OCI-LY1 (cell line): ENCODE measurements around the gene SLX4.

Experiments
- H2AFZ ChIP-seq: fragments of 200-600 bp; sonication (generic), shearing (Covaris generic); 2 replicates; pipeline ENCODE4 v1.6.0; 2014; ENCODE audit warnings: antibody characterized with exemption, mild to moderate bottlenecking, low read length
- H3F3A ChIP-seq: fragments of 200-600 bp; sonication (generic), shearing (Covaris generic); 2 replicates; pipeline ENCODE4 v1.6.0; 2014; ENCODE audit warnings: mild to moderate bottlenecking, antibody characterized with exemption, low read length, moderate library complexity; ENCODE audit not compliant: insufficient read depth
- H3K27ac ChIP-seq: fragments of 200-600 bp; sonication (generic); 2 replicates; pipeline ENCODE4 v1.5.1; 2014; ENCODE audit warnings: low read length, mixed run types, mild to moderate bottlenecking, low read depth; ENCODE audit not compliant: poor library complexity, severe bottlenecking
- H3K27me3 ChIP-seq: fragments of 200-600 bp; sonication (generic); 2 replicates; pipeline ENCODE4 v1.6.0; 2014; ENCODE audit warnings: antibody characterized with exemption, mild to moderate bottlenecking, low read length, moderate library complexity; ENCODE audit not compliant: insufficient read depth
- H3K36me3 ChIP-seq: fragments of 200-600 bp; sonication (generic); 2 replicates; pipeline ENCODE4 v1.6.1; 2014; ENCODE audit warnings: mild to moderate bottlenecking, antibody characterized with exemption, low read length, moderate library complexity, mixed read lengths; ENCODE audit not compliant: insufficient read depth
- H3K4me1 ChIP-seq: fragments of 200-600 bp; sonication (generic); 2 replicates; pipeline ENCODE4 v1.5.1; 2014; ENCODE audit warnings: mild to moderate bottlenecking, low read length, moderate library complexity; ENCODE audit not compliant: insufficient read depth, severe bottlenecking
- H3K4me2 ChIP-seq: fragments of 200-600 bp; sonication (generic), shearing (Covaris generic); 2 replicates; pipeline ENCODE4 v1.6.1; 2014; ENCODE audit warnings: low read length
- H3K4me3 ChIP-seq: fragments of 200-600 bp; sonication (generic); 2 replicates; pipeline ENCODE4 v1.5.1; 2014; ENCODE audit warnings: low read length, low read depth, mild to moderate bottlenecking, mixed read lengths; ENCODE audit not compliant: poor library complexity, severe bottlenecking
- H3K79me2 ChIP-seq: fragments of 200-600 bp; shearing (Covaris generic); 2 replicates; pipeline ENCODE4 v1.6.1; 2016; ENCODE audit warnings: mixed run types, low read length, mixed read lengths; ENCODE audit not compliant: insufficient read depth
- H3K9ac ChIP-seq: fragments of 200-600 bp; sonication (generic), shearing (Covaris generic); 2 replicates; pipeline ENCODE4 v1.6.1; 2014; ENCODE audit warnings: mild to moderate bottlenecking, low read length, mixed read lengths
- H3K9me2 ChIP-seq: fragments of 200-600 bp; sonication (generic), shearing (Covaris generic); 2 replicates; pipeline ENCODE4 v1.6.1; 2014; ENCODE audit warnings: low read depth, mild to moderate bottlenecking, low read length, mixed read lengths
- H3K9me3 ChIP-seq: fragments of 200-600 bp; shearing (Covaris generic); 2 replicates; pipeline ENCODE4 v1.6.1; 2014; ENCODE audit warnings: low read length, mixed read lengths
- H4K20me1 ChIP-seq: fragments of 200-600 bp; sonication (generic), shearing (Covaris generic); 2 replicates; pipeline ENCODE4 v1.6.0; 2016; ENCODE audit warnings: mild to moderate bottlenecking, low read length; ENCODE audit not compliant: insufficient read depth
- CTCF ChIP-seq: fragments of 200-600 bp; sonication (generic), shearing (Covaris generic); IDR thresholded peaks from 2 replicates; pipeline ENCODE4 v1.5.1; 2017; ENCODE audit warnings: mild to moderate bottlenecking, antibody characterized with exemption, low read length, moderate library complexity, mixed read lengths
- EZH2 ChIP-seq: fragments of 200-600 bp; sonication (generic), shearing (Covaris generic); IDR thresholded peaks from 2 replicates; pipeline ENCODE4 v1.8.0; 2017; ENCODE audit warnings: borderline replicate concordance, mixed run types, mild to moderate bottlenecking, antibody characterized with exemption, low read length, moderate library complexity, mixed read lengths

SLX4 gene

GRCh38 chr16:3595110-3595486, 16.3 kb downstream of the SLX4 start:
- Histone ChIP-seq H3K27ac (no peak overlapping the region), H3K4me1 (no peaks in the 10 kb centered on the region), H3K9ac (no peak overlapping the region), H3K4me3 (no peak overlapping the region), H3K79me2 (no peaks in the 10 kb centered on the region), H3K9me2 (no peaks in the 10 kb centered on the region), H4K20me1 (no peaks in the 10 kb centered on the region), H3F3A (no peaks in the 10 kb centered on the region), H3K4me2 (no peak overlapping the region), H3K9me3 (0 out of 2 replicates have a peak, but pooled peaks cover 2% of the 10 kb centered on the region), H2AFZ (no peak overlapping the region), H3K27me3 (no peaks in the 10 kb centered on the region), H3K36me3 (peaks cover 26% of the 10 kb centered on the region)
- TF ChIP-seq EZH2 (no peak), CTCF (no peak)

GRCh38 chr16:3594316-3595109, 16.9 kb downstream of the SLX4 start:
- TF ChIP-seq EZH2 (no peak), CTCF (no peak)
- Histone ChIP-seq H3K9me3 (no peaks in the 10 kb centered on the region), H3K9ac (no peak overlapping the region), H3K4me1 (no peaks in the 10 kb centered on the region), H4K20me1 (no peaks in the 10 kb centered on the region), H3K27me3 (no peaks in the 10 kb centered on the region), H3K27ac (no peak overlapping the region), H3K36me3 (peaks cover 20% of the 10 kb centered on the region), H3K4me3 (no peak overlapping the region), H3K9me2 (no peaks in the 10 kb centered on the region), H3K79me2 (no peaks in the 10 kb centered on the region), H3K4me2 (no peak overlapping the region), H3F3A (no peaks in the 10 kb centered on the region), H2AFZ (no peak overlapping the region)

GRCh38 chr16:3592559-3592958, 18.8 kb downstream of the SLX4 start:
- TF ChIP-seq CTCF (no peak), EZH2 (no peak)
- H3K9me2 ChIP-seq = no peaks in the 10 kb centered on the region

More at GRCh38 chr16:3592559-3592958, 18.8 kb downstream of the SLX4 start:
- peaks cover 26% of the 10 kb centered on the region for H3K36me3 ChIP-seq
- no peak overlapping the region for H3K9ac ChIP-seq
- H3K27ac ChIP-seq = no peak overlapping the region
- no peaks in the 10 kb centered on the region for H3F3A ChIP-seq
- H2AFZ ChIP-seq = no peak overlapping the region
- H3K79me2 ChIP-seq = no peaks in the 10 kb centered on the region
- no peak overlapping the region for H3K4me2 ChIP-seq
- H4K20me1 ChIP-seq = no peaks in the 10 kb centered on the region
- H3K4me3 ChIP-seq = no peak overlapping the region
- no peaks in the 10 kb centered on the region for H3K27me3 ChIP-seq
- no peaks in the 10 kb centered on the region for H3K9me3 ChIP-seq
- peaks cover 11% of the 10 kb centered on the region for H3K4me1 ChIP-seq
